ENCODE data around the gene STK33. TPM values are rescaled to one million over a fixed set of nuclear protein-coding genes. Genes with fewer than 3 reads are reported as not detected.

The STK33 gene
- total and polyA plus RNA-seq, 2 of the 13 experiments (the other 11 are each of a cell fraction or from before 2014, with no cell fraction given): 2.7 to 12.6 TPM

DNA sequence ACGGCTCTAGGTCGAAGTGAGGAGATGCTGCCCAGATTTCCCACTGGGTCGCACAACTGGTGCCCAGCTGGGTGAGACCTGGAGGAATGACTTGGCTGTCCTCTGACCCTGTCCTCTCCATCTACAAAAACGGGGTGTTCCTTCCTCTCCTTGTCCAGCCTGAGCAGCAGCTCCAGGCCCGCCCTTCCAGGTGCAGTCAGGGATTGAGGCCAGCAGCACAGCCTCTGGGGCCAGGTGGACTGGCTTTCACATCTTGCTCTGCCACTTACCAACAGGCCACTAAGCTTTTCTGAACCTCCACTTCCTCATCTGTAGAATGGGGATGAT, 238.6 kb downstream of the STK33 start:
- WGBS (ENCODE audit: low lambda C conversion rate): 58% methylated on average over 2 of the region's 5 CpGs
- intact Hi-C loops (cut with micrococcal nuclease; ENCODE audit: unreplicated experiment) (no loop called here), in situ Hi-C loops (cut with HindIII; ENCODE audit: extremely low pct_ligation_motif_present, low pct_unique_long_range_greater_than_20kb) (no loop called here)
- ATAC-seq (no peak), FAIRE-seq (no peak), DNase-seq (ENCODE audit: low spot score) (no peak)
- H3K27ac ChIP-seq (ENCODE audit: extremely low read length, insufficient read depth, low read length): no peak overlapping the region
- H3K4me2 ChIP-seq (ENCODE audit: low read depth, low read length): no peak overlapping the region
- H3K4me1 ChIP-seq (ENCODE audit: insufficient read depth, low read length): peaks cover 11% of the 10 kb centered on the region; the same call in 1 of the 2 replicates
- H3K9me3 ChIP-seq (ENCODE audit: low read length): no peaks in the 10 kb centered on the region
- no peak overlapping the region for H3K9ac ChIP-seq (ENCODE audit: insufficient read depth, low read depth, low read length)
- no peaks in the 10 kb centered on the region for H3K79me2 ChIP-seq (ENCODE audit: insufficient read depth, low read length)
- no TSS peak for BruUV-seq (replicated peaks)
- TF ChIP-seq ZNF773 (CRISPR knock-in tag; IDR thresholded peaks at IDR 0.05; ENCODE audit: borderline replicate concordance): no peak
- no peak overlapping the region for H3K4me3 ChIP-seq (replicated peaks in 1 of 3; ENCODE audit: insufficient read depth in 1 of 3, low read depth in 2 of 3, low read length in 3 of 3)
- POLR2A ChIA-PET: no interaction called here
- CTCF ChIA-PET (ENCODE audit: low intra/inter-chr PET ratio, low total read pairs): no interaction called here
- H2AFZ ChIP-seq (ENCODE audit: low read length): no peak overlapping the region
- H4K20me1 ChIP-seq (ENCODE audit: insufficient read depth, low read length): no peaks in the 10 kb centered on the region
- H3K36me3 ChIP-seq (replicated peaks in 1 of 2; ENCODE audit: control insufficient read depth in 1 of 2, insufficient read depth in 2 of 2, low read length in 2 of 2): no peaks in the 10 kb centered on the region
- peaks cover 2 to 47% of the 10 kb centered on the region in 2 experiments for H3K27me3 ChIP-seq (ENCODE audit: control insufficient read depth in 1 of 2, insufficient read depth in 2 of 2, low read length in 2 of 2)

DNA sequence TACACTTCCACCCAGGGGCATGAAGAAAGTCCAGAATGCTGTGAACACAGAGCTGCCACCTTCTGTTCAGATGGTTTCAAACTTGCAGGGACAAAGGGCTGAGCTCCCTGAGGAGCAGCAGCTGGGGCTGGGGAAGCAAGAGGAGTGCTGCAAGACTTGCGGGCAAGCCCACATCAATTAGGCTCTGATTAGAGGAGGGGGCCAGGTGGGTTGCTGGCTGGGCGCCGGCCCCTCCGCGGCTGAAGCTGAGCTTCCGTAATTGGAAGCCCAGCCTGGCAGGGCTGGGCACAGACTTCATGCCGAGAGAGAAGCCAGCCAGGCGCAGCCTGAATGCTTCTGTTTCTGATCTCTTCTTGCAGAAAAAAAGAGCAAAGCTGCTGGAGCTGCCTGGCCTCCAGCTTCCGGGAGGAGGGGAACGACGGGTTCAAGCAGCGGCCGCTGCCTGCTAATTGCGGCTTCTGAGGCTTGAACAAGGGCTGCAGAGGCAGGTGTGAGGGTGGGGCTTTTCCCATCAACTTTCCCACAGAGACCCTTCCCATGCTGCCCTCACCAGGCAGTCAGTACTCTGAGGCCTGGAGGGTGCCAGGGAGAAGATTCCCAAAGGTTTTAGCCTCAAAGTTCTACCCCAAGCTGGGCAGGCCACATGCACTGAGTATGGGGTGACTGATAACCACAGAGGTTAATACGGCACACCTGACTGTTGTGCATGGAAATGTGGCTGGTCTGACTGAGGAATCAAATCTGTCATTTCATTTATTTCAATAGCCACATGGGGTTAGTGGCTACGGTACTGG, 239.2 kb downstream of the STK33 start:
- intact Hi-C loops (cut with micrococcal nuclease; ENCODE audit: unreplicated experiment): no loop called here
- no peak for ATAC-seq
- H3K27me3 ChIP-seq (ENCODE audit: control insufficient read depth in 1 of 2, insufficient read depth in 2 of 2, low read length in 2 of 2): peaks cover 2 to 48% of the 10 kb centered on the region in 2 experiments
- FAIRE-seq: no peak
- H3K79me2 ChIP-seq (ENCODE audit: insufficient read depth, low read length): no peaks in the 10 kb centered on the region
- H3K9me3 ChIP-seq (ENCODE audit: low read length): no peaks in the 10 kb centered on the region
- no peak overlapping the region for H3K4me3 ChIP-seq (replicated peaks in 1 of 3; ENCODE audit: insufficient read depth in 1 of 3, low read depth in 2 of 3, low read length in 3 of 3)
- BruUV-seq (replicated peaks): no TSS peak
- CTCF ChIA-PET (ENCODE audit: low intra/inter-chr PET ratio, low total read pairs): no interaction called here
- no peak overlapping the region for H2AFZ ChIP-seq (ENCODE audit: low read length)
- in situ Hi-C loops (cut with HindIII; ENCODE audit: extremely low pct_ligation_motif_present, low pct_unique_long_range_greater_than_20kb): no loop called here
- TF ChIP-seq, protein P1, sequence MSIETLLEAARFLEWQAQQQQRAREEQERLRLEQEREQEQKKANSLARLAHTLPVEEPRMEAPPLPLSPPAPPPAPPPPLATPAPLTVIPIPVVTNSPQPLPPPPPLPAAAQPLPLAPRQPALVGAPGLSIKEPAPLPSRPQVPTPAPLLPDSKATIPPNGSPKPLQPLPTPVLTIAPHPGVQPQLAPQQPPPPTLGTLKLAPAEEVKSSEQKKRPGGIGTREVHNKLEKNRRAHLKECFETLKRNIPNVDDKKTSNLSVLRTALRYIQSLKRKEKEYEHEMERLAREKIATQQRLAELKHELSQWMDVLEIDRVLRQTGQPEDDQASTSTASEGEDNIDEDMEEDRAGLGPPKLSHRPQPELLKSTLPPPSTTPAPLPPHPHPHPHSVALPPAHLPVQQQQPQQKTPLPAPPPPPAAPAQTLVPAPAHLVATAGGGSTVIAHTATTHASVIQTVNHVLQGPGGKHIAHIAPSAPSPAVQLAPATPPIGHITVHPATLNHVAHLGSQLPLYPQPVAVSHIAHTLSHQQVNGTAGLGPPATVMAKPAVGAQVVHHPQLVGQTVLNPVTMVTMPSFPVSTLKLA (IDR thresholded peaks at IDR 0.05): peak; percentile 26; the same call in 1 of the 2 replicates
- no peak for TF ChIP-seq NCOA5 (CRISPR knock-in tag; IDR thresholded peaks at IDR 0.05)
- POLR2A ChIA-PET: no interaction called here
- H3K27ac ChIP-seq (ENCODE audit: extremely low read length, insufficient read depth, low read length): no peak overlapping the region
- peaks cover 11% of the 10 kb centered on the region; the same call in 1 of the 2 replicates for H3K4me1 ChIP-seq (ENCODE audit: insufficient read depth, low read length)
- H4K20me1 ChIP-seq (ENCODE audit: insufficient read depth, low read length): no peaks in the 10 kb centered on the region
- no peak overlapping the region for H3K9ac ChIP-seq (ENCODE audit: insufficient read depth, low read depth, low read length)
- WGBS (ENCODE audit: low lambda C conversion rate): 46% methylated on average over 10 of the region's 16 CpGs
- H3K4me2 ChIP-seq (ENCODE audit: low read depth, low read length): no peak overlapping the region
- H3K36me3 ChIP-seq (replicated peaks in 1 of 2; ENCODE audit: control insufficient read depth in 1 of 2, insufficient read depth in 2 of 2, low read length in 2 of 2): no peaks in the 10 kb centered on the region
- DNase-seq (ENCODE audit: low spot score): no peak
